Measurements from ENCODE around the gene DCXR. TPM values are rescaled to one million over a fixed set of nuclear protein-coding genes. Genes with fewer than 3 reads are reported as not detected.
A peak's percentile ranks its signal among the peaks of the same experiment; 100 is the strongest.

DCXR gene
- total RNA-seq (96.9 TPM), polyA plus RNA-seq (100 to 1,000 TPM; 125 to 150 (median 131) TPM)

- Mint-ChIP-seq H3K27me3 (no peaks in the 10 kb centered on the region), H3K27ac (peak within 1 kb of the TSS; percentile 64 to 91 (median 87)), H3K36me3 (peaks cover 5% of the 10 kb centered on the region), H3K4me1 (peaks cover 5 to 30% (median 13%) of the 10 kb centered on the region in 4 donors), H3K9me3 (no peaks in the 10 kb centered on the region), H3K4me3 (peak within 1 kb of the TSS; percentile 84 to 95 (median 91))
- H3K4me3 ChIP-seq (ENCODE audit: low read depth, low read length) = peak within 1 kb of the TSS; percentile 78
- H3K36me3 ChIP-seq (ENCODE audit: control insufficient read depth, insufficient read depth, low read length) = no peaks in the 10 kb centered on the region
- no peaks in the 10 kb centered on the region for H3K9me3 ChIP-seq (ENCODE audit: control insufficient read depth in 2 of 2, low read length in 2 of 2)
- peaks cover 23% of the 10 kb centered on the region for H3K4me1 ChIP-seq (ENCODE audit: control insufficient read depth, insufficient read depth, low read length, poor library complexity, severe bottlenecking)
- no peaks in the 10 kb centered on the region for H3K27me3 ChIP-seq (ENCODE audit: control insufficient read depth, insufficient read depth, low read length)
- peak; percentile 94 to 98 (median 96) for DNase-seq
- peak; percentile 92 to 94 for ATAC-seq (ENCODE audit: low read depth in 2 of 2)
- peak within 1 kb of the TSS; percentile 86 for H3K27ac ChIP-seq (ENCODE audit: insufficient read depth, low read length, poor library complexity, severe bottlenecking)
Observed at GRCh38 chr17:82037092-82037888, at the start of gene DCXR. Gene DCXR (minus strand): TSS chr17:82037697. CDS start chr17:82037682, 15 bp downstream.

DNA sequence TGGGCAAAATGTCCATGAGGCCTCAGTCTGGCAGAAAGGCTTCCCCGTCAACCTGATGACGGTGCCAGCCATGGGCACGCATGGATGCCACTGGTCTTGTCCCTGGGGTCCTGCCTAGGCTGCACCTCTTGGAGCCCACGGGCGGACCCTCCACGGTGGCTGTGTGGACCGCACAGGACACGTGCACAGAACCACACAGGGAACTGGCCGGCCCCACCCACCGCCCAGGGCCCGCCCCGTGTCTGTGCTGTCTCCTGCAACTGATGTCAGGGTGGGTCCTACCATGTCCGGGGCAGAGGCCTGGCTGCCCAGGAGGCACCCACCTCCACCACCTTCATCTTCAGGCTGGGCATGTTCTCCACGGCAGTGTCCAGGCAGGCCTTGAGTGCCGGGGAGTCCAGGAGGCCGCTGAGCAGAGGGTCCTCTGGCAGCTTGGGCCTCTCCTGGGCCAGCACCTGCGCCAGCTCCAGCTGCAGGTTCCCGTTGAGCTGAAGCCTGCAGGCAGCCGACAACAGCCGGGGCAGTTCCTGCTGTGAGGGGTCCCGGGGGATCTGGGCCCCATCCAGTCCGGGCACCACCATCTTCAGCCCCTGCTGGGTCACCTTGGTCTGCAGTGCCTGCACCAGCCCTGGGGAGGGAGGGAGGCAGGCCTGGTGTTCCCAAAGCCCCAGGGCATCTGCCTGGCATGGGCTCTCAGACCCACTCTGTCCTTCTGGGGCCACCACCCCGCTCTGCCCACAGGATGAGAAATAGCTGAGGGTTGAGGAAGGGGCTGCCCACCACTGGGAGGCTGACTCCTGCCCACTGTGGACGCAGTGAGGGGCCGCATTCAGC, 48.7 kb upstream of the DCXR start:
- Histone ChIP-seq H3K4me1 (ENCODE audit: control insufficient read depth, insufficient read depth, low read length, poor library complexity, severe bottlenecking) (no peaks in the 10 kb centered on the region), H3K4me3 (ENCODE audit: low read depth, low read length) (no peak overlapping the region), H3K27me3 (ENCODE audit: control insufficient read depth, insufficient read depth, low read length) (no peaks in the 10 kb centered on the region), H3K9me3 (ENCODE audit: control insufficient read depth in 2 of 2, low read length in 2 of 2) (no peaks in the 10 kb centered on the region), H3K36me3 (ENCODE audit: control insufficient read depth, insufficient read depth, low read length) (peaks cover 24% of the 10 kb centered on the region), H3K27ac (ENCODE audit: insufficient read depth, low read length, poor library complexity, severe bottlenecking) (no peak overlapping the region)
- no peak overlapping the region for H3K27ac Mint-ChIP-seq
- H3K27me3 Mint-ChIP-seq = no peaks in the 10 kb centered on the region
- no peaks in the 10 kb centered on the region for H3K9me3 Mint-ChIP-seq
- ATAC-seq (ENCODE audit: low read depth in 2 of 2) (no peak), DNase-seq (no peak)
- H3K4me1 Mint-ChIP-seq = no peaks in the 10 kb centered on the region
- no peaks in the 10 kb centered on the region for H3K36me3 Mint-ChIP-seq
- H3K4me3 Mint-ChIP-seq = no peak overlapping the region

- Histone ChIP-seq H3K27ac (ENCODE audit: insufficient read depth, low read length, poor library complexity, severe bottlenecking) (no peak overlapping the region), H3K4me3 (ENCODE audit: low read depth, low read length) (no peak overlapping the region), H3K4me1 (ENCODE audit: control insufficient read depth, insufficient read depth, low read length, poor library complexity, severe bottlenecking) (no peaks in the 10 kb centered on the region), H3K9me3 (ENCODE audit: control insufficient read depth in 2 of 2, low read length in 2 of 2) (no peaks in the 10 kb centered on the region), H3K36me3 (ENCODE audit: control insufficient read depth, insufficient read depth, low read length) (peaks cover 33% of the 10 kb centered on the region), H3K27me3 (ENCODE audit: control insufficient read depth, insufficient read depth, low read length) (no peaks in the 10 kb centered on the region)
- no peaks in the 10 kb centered on the region for H3K9me3 Mint-ChIP-seq
- no peaks in the 10 kb centered on the region for H3K27me3 Mint-ChIP-seq
- DNase-seq (no peak), ATAC-seq (ENCODE audit: low read depth in 2 of 2) (no peak)
- H3K27ac Mint-ChIP-seq = no peak overlapping the region
- H3K4me3 Mint-ChIP-seq = no peak overlapping the region
- no peaks in the 10 kb centered on the region for H3K36me3 Mint-ChIP-seq
- H3K4me1 Mint-ChIP-seq = no peaks in the 10 kb centered on the region
Observed at GRCh38 chr17:82085031-82085861, 47.7 kb upstream of the DCXR start.

DNA sequence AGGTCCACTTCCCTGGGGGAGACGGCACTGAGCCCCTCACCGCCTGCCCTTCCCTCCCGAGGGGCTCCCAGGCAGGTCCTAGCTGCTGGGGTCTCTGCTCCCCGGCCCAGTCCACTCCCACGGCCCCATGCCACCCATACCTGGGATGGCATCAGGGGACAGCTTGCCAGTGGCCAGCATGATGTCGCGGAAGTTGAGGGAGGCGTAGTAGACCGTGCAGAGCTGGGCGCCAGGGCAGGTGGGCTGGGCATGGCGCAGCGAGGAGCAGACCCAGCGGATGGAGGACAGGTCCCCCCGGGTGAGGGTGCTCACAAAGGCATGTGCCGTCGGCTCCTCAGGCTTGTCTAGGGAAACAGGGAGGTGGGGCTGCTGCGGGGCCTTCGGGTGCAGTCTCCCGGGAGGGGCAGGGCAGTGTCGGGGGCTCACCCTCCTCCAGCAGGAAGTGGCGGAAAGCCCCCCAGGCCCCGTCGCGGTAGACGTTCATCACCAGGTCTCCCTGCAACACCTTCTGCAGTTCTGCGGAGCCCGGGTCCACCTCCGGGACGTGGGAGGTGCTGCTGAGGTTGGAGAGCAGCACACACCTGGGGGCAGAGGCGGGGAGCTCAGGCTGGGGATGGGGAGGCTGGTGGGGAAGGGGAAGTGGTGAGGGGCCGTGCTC, 47.0 kb upstream of the DCXR start:
- H3K9me3 Mint-ChIP-seq = no peaks in the 10 kb centered on the region
- ATAC-seq (ENCODE audit: low read depth in 2 of 2) (no peak), DNase-seq (no peak)
- no peak overlapping the region for H3K27ac Mint-ChIP-seq
- H3K36me3 ChIP-seq (ENCODE audit: control insufficient read depth, insufficient read depth, low read length) = peaks cover 37% of the 10 kb centered on the region
- H3K27me3 ChIP-seq (ENCODE audit: control insufficient read depth, insufficient read depth, low read length) = no peaks in the 10 kb centered on the region
- no peak overlapping the region for H3K4me3 ChIP-seq (ENCODE audit: low read depth, low read length)
- H3K36me3 Mint-ChIP-seq = no peaks in the 10 kb centered on the region
- H3K4me3 Mint-ChIP-seq = no peak overlapping the region
- no peaks in the 10 kb centered on the region for H3K9me3 ChIP-seq (ENCODE audit: control insufficient read depth in 2 of 2, low read length in 2 of 2)
- no peaks in the 10 kb centered on the region for H3K4me1 Mint-ChIP-seq
- H3K27ac ChIP-seq (ENCODE audit: insufficient read depth, low read length, poor library complexity, severe bottlenecking) = no peak overlapping the region
- no peaks in the 10 kb centered on the region for H3K27me3 Mint-ChIP-seq
- H3K4me1 ChIP-seq (ENCODE audit: control insufficient read depth, insufficient read depth, low read length, poor library complexity, severe bottlenecking) = no peaks in the 10 kb centered on the region

DNA sequence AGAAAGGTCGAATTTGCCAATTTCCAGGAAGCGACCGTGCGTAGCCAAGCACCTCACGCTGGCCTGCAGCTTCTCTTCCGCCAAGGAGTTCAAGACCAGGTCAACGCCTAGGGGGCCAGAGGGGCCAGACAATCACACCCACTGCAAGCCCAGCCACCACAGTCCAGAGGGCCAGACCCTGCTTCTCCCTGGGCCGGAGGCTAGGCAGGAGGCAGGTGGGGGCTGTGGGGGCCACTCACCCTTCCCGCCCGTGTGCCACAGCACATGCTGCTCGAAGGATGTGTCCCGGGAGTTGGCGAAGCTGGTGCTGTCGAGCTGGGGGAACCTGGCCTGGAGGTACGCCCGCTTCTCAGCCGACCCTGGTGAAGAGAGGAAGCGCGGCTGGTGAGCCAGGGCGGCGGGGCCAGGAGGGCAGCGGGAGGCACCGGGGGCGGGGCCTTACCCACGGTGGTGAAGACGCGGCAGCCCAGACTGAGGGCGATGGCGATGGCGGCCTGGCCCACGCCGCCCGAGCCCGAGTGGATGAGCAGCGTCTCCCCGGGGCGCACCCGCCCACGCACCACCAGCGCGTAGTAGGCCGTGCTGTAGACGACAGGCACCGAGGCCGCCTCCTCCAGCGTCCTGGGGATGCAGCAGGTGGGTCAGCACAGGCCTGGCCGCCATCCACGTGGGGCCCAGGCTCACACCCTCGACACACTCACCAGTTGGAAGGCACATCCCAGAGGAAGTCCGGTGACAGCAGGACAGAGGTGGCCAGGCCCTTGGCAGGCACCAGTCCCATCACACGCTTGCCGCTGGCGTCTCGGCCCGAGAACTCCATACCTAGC, 46.2 kb upstream of the DCXR start:
- no peaks in the 10 kb centered on the region for H3K4me1 Mint-ChIP-seq
- Histone ChIP-seq H3K27me3 (ENCODE audit: control insufficient read depth, insufficient read depth, low read length) (no peaks in the 10 kb centered on the region), H3K36me3 (ENCODE audit: control insufficient read depth, insufficient read depth, low read length) (peaks cover 35% of the 10 kb centered on the region), H3K9me3 (ENCODE audit: control insufficient read depth in 2 of 2, low read length in 2 of 2) (no peaks in the 10 kb centered on the region), H3K27ac (ENCODE audit: insufficient read depth, low read length, poor library complexity, severe bottlenecking) (no peak overlapping the region), H3K4me3 (ENCODE audit: low read depth, low read length) (no peak overlapping the region), H3K4me1 (ENCODE audit: control insufficient read depth, insufficient read depth, low read length, poor library complexity, severe bottlenecking) (no peaks in the 10 kb centered on the region)
- H3K9me3 Mint-ChIP-seq = no peaks in the 10 kb centered on the region
- H3K36me3 Mint-ChIP-seq = no peaks in the 10 kb centered on the region
- no peak for ATAC-seq (ENCODE audit: low read depth in 2 of 2)
- H3K27ac Mint-ChIP-seq = peak overlapping the region in 1 of 3 donors; percentile 26
- no peak overlapping the region for H3K4me3 Mint-ChIP-seq
- H3K27me3 Mint-ChIP-seq = no peaks in the 10 kb centered on the region
- DNase-seq = no peak

DNA sequence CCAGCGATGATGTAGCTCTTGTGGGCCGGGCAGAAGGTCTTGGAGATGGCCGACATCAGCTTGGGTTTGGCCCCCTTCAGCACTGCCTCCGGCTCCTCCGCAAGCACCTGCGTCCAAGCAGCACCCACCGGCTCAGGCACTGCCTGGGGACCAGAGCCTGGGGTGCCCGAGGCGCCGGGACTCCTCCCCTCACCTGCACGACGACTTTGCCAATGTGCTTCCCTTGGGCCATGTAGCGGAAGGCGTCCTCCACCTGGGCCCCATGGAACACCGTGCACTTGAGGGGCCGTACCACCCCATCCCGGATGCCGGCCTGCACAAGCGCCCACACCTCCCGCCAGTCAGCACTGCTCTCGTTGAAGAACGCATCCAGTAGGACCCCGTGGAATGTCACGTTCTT, 45.5 kb upstream of the DCXR start:
- no peak for ATAC-seq (ENCODE audit: low read depth in 2 of 2)
- no peak overlapping the region for H3K4me3 Mint-ChIP-seq
- peaks cover 28% of the 10 kb centered on the region for H3K36me3 ChIP-seq (ENCODE audit: control insufficient read depth, insufficient read depth, low read length)

More for the DNA sequence above, 45.5 kb upstream of the DCXR start:
- no peaks in the 10 kb centered on the region for H3K9me3 ChIP-seq (ENCODE audit: control insufficient read depth in 2 of 2, low read length in 2 of 2)
- Mint-ChIP-seq H3K9me3 (no peaks in the 10 kb centered on the region), H3K36me3 (no peaks in the 10 kb centered on the region), H3K4me1 (no peaks in the 10 kb centered on the region), H3K27me3 (no peaks in the 10 kb centered on the region), H3K27ac (no peak overlapping the region)
- DNase-seq = no peak
- H3K4me1 ChIP-seq (ENCODE audit: control insufficient read depth, insufficient read depth, low read length, poor library complexity, severe bottlenecking) = no peaks in the 10 kb centered on the region
- H3K27ac ChIP-seq (ENCODE audit: insufficient read depth, low read length, poor library complexity, severe bottlenecking) = no peak overlapping the region
- no peak overlapping the region for H3K4me3 ChIP-seq (ENCODE audit: low read depth, low read length)
- H3K27me3 ChIP-seq (ENCODE audit: control insufficient read depth, insufficient read depth, low read length) = no peaks in the 10 kb centered on the region

Measured in CD4-positive, CD25-positive, alpha-beta regulatory T cell (primary cell).